Urothelium cell line (cell line): Measurements from ENCODE around the gene PHAX.
"Not testable (repeated sequence)": the region's sequence is repeated elsewhere in the genome, so short reads cannot be mapped to it uniquely, and the experiment has no call there.

Source experiments
- DNase-seq: peaks from one replicate; pipeline ENCODE4 v3.0.0; 2011; ENCODE audit warnings: low spot score, mixed read lengths
- FAIRE-seq: peaks from 2 replicates; lab custom pipeline; 2011; peaks lifted over from hg19 to GRCh38; lab: Jason Lieb, UNC

PHAX gene, protein sequence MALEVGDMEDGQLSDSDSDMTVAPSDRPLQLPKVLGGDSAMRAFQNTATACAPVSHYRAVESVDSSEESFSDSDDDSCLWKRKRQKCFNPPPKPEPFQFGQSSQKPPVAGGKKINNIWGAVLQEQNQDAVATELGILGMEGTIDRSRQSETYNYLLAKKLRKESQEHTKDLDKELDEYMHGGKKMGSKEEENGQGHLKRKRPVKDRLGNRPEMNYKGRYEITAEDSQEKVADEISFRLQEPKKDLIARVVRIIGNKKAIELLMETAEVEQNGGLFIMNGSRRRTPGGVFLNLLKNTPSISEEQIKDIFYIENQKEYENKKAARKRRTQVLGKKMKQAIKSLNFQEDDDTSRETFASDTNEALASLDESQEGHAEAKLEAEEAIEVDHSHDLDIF

DNA sequence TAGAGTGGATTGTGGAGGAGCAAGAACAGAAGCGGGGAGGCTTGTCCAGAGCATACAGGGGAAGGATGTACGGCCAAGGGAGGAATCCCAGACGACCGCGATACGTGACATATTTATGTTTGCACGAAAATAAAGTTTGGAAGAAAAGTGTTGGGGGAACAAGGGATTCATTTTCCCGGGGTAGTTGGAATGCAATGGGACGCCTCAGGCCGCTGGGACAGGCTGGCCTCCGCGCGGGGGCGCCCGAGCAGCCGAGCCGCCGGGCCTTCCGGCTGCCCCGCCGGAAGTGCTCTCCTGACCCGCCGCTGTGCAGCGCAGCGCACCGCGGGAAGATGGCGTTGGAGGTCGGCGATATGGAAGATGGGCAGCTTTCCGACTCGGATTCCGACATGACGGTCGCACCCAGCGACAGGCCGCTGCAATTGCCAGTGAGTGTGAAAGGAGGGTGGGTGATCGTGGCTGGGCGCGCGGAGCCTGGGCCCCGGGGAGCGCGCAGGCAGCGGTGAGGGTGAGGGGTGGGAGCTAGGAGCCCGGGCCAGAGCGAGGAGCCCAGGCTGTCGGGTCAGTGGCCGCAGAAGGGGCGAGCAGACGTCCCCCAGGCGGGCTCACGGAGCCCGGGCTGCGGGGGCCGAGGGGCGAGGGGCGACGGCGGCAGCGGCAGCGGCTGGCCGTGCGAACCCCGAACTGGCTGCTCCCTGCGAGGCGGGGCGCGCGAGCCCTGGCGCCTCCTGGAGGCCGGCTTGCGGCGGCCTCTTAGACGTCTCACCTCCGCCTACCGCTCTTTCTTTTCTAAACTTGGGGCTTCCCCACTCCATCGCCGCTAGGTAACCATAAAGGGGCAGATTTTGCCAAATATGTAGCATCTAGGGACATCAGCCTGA lies at the start of gene PHAX:
Gene PHAX (plus strand): TSS at position 317 of the 881 bp plus-strand sequence. CDS start 16 bp downstream, at position 333.
- peak; percentile 70 for FAIRE-seq
- DNase-seq, result peak; percentile 92

DNA sequence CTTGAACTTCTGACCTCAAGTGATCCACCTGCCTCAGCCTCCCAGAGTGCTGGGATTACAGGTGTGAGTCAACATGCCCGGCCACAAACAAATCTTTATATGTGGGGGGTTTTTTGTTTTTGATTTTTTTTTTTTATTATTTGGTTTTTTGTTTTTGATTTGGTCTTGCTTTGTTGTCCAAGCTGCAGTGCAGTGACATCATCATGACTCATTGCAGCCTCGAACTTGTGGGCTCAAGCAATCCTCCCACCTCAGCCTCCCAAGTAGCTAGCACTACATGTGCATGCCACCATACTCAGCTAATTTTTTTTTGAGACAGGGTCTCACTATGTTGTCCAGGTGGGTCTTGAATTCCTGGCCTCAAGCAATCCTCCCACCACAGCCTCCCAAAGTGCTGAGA lies 48.1 kb upstream of the PHAX start:
- FAIRE-seq (no peak), DNase-seq (no peak)

DNA sequence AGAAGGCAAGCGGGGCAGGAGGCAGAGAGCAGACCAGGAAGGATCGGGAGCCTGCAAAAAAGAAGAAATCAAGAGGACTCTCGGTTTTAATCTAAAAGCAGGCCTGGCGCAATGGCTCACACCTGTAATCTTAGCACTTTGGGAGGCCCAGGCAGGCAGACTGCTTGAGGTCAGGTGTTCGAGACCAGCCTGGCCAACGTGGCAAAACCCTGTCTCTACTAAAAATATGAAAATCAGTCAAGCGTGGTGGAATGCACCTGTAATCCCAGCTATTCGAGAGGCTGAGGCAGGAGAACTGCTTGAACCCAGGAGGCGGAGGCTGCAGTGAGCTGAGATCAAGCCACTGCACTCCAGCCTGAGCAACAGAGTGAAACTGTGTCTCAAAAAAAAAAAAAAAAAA lies 45.6 kb upstream of the PHAX start:
- FAIRE-seq, DNase-seq: not testable (repeated sequence)

DNA sequence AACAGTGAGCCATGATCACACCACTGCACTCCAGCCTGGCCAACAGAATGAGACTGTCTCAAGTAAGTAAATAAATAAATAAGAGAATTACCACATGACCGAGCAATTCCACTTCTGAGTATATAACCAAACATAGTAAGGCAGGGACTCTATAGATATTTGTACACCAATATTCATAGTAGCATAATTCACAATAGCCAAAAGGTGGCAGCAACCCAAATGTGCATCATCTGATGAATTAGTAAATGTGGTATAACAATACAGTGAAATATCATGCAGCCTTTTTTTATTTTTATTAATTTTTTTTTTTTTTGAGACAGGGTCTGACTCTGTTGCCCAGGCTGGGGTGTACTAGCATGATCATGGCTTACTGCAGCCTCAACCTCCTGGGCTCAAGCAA lies 38.8 kb upstream of the PHAX start:
- DNase-seq (no peak), FAIRE-seq (no peak)

DNA sequence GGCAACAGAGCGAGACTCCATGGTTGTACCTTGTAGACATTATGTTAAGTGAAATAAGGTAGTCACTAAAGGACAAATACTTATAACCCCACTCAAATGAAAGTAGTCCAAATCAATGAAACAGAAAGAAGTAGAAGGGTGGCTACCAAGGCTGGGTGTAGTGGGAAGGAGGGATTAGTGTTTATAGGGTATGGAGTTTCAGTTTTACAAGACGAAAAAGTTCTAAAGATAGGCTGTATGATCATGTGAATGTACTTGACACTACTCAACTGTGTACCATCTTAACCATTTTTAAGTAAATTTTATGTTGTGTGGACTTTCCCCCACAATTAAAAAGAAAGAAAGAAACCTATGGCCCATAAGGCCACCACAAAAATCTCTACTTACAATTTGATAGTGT lies 37.9 kb upstream of the PHAX start:
- FAIRE-seq (no peak), DNase-seq (no peak)

DNA sequence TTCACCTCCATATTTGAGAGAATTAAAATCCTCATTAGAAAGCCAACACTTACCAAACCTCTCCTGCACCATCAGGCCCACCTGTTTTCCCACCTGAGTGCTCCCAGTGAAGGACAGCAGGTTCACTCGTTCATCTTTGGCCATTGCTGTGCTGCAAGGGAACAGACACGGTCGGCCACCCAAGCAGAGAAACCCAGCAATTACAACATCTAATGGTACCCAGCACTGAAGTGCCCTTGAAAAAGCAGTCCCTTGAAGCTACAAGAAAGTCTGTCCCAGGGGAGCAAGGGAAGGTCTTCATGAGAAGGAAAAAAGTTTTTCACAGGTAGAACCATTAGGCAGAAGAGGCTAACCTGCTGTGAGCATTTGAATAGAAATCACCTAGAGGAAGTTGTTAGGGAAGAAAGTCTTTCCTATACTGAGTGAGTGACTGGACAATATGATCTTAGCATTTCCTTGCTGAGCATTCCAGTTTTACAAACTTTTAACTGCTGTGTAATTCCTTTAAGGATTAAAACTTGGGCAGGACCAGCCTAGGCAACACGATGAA lies 32.5 kb upstream of the PHAX start:
- FAIRE-seq (no peak), DNase-seq (no peak)

DNA sequence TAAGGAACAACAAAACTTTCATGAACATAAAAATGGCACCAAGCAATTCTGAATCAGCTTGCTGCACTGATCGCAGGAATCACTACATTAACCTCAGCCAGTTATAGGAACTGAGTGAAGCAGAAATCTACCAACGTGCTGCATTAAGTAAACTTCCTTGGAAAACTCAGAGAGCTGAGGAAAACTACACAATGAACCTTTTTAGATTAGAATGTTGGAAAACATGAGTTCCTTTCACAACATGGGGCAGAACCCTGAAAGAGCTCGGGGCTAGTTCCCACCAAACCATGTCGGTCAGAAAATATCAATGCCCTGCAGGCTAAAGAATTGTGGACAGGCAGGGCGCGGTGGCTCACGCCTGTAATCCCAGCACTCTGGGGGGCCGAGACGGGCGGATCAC lies 25.1 kb upstream of the PHAX start:
- no peak for FAIRE-seq

DNA sequence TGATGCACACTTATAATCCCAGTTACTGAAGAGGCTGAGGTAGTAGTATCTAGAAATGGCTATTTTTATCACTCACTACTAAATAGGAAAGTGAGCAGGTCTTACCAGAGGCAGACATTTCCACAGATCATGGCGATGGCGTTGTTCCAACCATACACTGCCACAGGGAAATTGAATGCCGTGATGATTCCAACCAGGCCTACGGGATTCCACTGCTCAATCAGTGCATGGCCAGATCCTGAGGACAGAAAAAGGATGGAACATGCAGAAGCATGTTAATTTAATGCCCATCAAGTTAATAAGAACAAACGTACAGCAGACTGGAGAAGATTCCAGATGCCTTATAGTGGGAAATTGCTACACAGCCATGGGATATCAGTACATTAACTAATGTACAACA lies 23.8 kb upstream of the PHAX start:
- DNase-seq (no peak), FAIRE-seq (no peak)

More for the DNA sequence above, 25.1 kb upstream of the PHAX start:
- no peak for DNase-seq

DNA sequence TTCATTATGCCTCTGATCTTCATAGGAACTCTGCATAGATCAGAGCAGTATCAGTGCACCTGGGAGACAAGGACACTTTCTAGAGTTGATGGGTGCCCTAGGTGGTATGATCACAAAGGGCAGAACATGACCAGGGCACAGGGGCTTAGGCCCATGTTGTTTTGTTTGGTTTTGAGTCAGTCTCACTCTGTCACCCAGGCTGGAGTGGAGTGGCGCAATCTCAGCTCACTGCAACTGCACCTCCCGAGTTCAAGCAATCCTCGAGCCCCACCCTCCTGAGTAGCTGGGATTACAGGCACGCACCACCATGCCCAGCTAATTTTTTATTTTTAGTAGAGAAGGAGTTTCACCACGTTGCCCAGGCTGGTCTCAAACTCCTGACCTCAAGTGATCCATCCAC lies 23.3 kb upstream of the PHAX start:
- DNase-seq, result no peak
- no peak for FAIRE-seq

DNA sequence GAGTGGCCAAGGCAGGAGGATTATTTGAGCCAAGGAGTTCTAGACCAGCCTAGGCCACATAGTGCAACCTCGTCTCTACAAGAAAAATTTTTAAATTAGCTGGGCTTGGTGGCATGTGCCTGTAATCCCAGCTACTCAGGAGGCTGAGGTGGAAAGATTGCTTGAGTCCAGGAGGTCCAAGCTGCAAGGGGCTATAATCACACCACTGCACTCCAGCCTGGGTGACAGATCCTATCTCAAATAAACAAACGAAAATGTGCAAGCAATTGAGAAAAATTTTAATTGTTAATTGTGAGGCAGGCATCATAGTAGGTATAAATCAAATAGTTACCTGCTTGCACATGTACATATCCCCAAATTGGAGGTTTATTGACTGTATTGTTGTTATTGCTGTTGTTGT lies 21.0 kb upstream of the PHAX start:
- FAIRE-seq (no peak), DNase-seq (no peak)

DNA sequence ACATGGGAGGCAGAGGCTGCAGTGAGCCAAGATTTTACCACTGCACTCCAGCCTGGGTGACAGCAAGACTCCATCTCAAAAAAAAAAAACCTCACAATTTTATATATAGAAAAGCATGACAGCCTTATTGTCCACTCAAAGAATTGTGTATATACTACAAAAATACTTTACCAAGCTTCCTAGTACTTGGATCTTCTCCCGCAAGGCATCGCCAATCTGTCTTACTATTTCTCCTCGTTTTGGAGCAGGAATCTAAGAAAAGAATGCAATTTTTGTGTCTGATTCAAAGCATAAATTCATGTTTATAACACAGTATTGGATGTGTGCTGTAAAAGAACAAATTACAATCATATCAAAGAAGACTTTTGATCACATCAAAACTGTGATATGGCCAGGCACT lies 17.0 kb upstream of the PHAX start:
- FAIRE-seq, result no peak
- DNase-seq, result no peak

DNA sequence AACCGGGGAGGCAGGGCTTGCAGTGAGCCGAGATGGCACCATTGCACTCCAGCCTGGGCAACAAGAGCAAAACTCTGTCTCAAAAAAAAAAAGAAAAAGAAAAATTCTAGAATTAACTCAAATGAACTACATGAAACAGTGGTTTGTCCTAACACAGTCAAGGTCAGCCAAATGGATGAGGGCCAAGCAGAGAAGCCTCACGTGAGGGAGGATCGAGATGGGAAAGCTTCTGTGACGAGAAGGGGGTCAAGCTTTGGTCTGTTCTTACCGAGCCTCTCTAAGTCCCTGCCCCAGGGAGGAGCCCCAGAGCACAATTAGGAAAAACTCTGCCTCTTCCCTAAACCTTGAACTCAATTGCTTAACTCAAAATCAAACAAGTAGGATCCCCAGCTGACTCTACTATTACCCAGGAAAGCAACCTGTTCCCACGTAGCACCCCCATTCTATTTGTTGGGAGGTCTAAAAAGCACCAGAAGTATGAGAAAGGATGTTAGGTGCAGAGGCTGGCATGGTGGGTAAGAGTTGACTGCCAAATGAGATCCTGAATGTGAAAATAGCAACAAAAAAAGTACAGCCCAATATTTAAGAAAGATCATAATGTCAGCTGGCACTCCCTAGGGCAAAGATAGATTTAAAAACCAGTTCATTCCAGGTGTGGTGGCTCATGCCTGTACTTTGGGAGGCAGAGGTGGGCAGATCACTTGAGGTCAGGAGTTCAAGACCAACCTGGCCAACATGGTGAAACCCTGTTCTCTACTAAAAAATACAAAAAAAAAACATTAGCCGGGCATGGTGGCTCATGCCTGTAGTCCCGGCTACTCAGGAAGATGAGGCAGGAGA lies 13.0 kb upstream of the PHAX start:
- no peak for FAIRE-seq
- no peak for DNase-seq

DNA sequence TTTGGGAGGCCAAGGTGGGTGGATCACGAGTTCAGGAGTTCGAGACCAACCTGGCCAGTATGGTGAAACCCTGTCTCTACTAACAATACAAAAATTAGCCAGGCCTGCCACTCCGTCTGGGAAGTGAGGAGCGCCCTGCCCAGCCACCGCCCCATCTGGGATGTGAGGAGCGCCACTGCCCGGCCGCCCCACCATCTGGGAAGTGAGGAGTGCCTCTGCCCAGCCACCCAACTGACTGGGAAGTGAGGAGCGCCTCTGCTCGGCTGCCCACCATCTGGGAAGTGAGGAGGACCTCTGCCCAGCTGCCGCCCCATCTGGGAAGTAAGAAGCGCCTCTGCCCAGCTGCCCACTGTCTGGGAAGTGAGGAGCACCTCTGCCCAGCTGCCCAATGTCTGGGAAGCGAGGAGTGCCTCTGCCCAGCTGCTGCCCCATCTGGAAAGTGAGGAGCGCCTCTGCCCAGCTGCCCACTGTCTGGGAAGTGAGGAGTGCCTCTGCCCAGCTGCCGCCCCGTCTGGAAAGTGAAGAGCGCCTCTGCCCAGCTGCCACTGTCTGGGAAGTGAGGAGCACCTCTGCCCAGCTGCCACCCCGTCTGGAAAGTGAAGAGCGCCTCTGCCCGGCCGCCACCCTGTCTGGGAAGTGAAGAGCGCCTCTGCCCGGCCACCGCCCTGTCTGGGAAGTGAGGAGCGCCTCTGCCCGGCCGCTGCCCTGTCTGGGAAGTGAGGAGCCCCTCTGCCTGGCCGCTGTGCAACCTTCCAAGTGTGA lies 11.0 kb upstream of the PHAX start:
- FAIRE-seq (no peak), DNase-seq (no peak)

DNA sequence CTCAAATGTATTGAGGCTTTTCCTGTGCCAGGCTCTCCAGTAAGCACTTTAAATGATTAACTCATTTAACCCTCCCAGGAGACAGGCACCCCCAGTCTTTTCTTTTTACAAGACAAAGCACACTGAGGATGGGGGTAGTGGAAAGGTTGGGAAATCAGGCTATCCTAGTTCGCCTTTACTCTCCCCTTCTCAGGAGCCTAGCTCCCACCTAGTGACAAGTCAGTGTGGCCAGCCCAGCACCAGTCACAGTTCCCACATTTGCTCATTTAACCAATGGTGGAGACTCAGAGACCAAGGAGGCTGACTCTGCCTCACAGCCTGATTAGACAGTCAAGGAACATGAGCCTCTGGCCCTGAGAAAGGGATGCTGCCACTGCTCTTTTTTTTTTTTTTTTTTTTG lies 9.2 kb upstream of the PHAX start:
- DNase-seq (no peak), FAIRE-seq (no peak)

DNA sequence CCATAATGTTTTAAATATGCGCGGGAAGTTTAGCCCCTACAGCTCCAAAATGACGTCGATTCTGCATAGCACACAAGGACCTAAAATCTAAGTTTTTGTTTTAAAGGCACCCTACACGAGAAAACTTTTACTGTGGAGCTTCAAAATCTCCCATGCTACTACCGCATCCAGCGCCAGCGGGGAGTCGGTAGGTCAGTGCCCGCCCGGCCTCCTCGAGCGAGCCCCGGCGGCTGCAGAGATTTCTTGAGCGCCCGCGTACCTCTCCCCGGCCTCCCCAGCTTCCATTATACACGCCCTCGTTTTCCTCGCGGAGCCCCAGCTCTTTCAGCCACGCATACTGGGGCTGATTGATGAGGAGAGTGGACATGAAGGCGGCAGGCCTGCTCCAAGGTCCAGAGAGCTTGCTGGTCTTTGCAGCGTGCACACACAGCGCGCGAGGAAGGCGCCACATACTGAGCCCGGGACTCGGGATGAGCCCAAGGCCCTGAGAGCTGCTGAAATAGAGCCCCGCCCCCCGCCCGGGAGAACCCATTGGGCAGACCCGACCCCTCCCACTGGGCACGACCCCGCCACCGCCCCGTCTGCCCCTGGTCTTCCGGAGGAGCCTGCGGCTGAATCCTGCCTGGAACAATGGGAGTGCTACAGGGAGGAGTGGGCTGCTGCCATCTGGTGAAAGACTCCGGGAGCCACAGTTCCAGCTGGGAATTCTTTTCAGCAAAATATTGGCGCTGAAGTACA lies 5.8 kb upstream of the PHAX start, which contains the start of gene ALDH7A1:
Gene ALDH7A1 (minus strand): TSS at position 472 of the 738 bp plus-strand sequence. CDS start 21 bp downstream, at position 451.
- no peak for FAIRE-seq
- DNase-seq, result peak; percentile 99

DNA sequence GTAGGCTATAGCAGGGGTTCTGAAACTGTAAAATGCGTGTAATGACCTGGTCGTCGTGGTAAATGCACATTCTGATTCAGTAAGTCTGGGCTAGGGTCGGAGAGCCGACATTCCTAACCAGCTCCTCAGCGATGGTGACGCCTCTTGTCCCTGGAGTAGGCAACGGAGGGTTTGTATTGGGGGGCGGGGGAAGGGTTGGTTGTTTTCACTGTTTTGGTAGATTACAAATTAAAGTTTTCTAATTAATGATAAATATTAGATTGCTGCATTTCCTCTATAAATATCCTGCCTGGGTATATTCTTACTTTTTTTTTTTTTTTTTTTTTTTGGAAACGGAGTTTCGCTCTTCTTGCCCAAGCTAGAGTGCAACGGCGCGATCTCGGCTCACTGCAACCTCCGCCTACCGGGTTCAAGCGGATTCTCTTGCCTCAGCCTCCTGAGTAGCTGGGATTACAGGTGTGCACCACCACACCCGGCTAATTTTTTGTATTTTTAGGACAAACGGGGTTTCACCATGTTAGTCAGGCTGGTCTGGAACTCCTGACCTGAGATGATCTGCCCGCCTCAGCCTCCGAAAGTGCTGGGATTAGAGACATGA lies 5.2 kb upstream of the PHAX start:
- no peak for DNase-seq
- no peak for FAIRE-seq

DNA sequence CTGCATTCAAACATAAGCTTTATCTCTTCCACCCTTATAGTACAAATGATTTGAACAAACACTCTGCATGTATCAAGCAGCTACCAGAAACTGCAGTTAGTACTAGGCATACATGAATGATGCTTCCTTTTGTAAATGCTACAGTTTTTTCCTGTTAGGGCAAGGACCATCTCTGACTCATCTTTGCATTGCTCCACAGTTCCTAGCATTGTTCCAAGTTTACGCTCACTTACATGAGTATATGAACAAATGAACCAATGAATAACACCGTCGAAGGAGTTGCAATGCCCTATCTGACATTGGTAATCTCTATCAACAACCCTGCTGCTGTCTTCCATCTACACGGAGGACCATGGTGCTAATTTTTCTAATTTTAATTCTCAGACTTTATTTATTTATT lies 3.6 kb upstream of the PHAX start:
- DNase-seq, result no peak
- FAIRE-seq, result no peak

DNA sequence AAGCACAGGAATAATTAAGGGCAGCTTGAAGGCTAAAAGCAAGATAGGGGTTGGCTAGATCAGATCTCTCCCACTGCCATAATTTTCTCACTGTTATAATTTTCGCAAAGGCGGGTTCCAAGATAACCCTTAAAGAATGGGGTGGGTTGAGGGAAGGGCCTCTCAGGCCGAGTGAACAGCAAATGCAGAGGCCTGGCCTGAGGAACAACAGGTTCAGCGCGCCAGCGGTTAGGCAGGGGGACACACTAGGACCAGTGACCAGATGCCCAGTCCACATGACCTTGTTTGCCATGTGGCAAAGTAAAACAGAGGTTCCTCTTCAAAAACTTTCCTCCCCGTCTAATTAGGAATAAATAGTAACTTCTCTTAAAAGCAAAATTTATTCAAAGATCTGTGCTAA lies 1.2 kb upstream of the PHAX start:
- FAIRE-seq (no peak), DNase-seq (no peak)
